Stimulated activated CD4-positive, alpha-beta T cell treated with anti-CD3 and anti-CD28 coated beads, TNF-alpha, amount 100 ng/mL, for 1 hour (primary cell): ENCODE data around the gene RRP1B.
"Not testable (repeated sequence)": the region's sequence is repeated elsewhere in the genome, so short reads cannot be mapped to it uniquely, and the experiment has no call there.

Experiments used
- DNase-seq, 3 donors: peaks; one replicate each; pipeline ENCODE4 v3.0.0-alpha.2; 2020; ENCODE audit warnings: low read depth in 3 of 3, low spot score in 1 of 3

Gene RRP1B

DNA sequence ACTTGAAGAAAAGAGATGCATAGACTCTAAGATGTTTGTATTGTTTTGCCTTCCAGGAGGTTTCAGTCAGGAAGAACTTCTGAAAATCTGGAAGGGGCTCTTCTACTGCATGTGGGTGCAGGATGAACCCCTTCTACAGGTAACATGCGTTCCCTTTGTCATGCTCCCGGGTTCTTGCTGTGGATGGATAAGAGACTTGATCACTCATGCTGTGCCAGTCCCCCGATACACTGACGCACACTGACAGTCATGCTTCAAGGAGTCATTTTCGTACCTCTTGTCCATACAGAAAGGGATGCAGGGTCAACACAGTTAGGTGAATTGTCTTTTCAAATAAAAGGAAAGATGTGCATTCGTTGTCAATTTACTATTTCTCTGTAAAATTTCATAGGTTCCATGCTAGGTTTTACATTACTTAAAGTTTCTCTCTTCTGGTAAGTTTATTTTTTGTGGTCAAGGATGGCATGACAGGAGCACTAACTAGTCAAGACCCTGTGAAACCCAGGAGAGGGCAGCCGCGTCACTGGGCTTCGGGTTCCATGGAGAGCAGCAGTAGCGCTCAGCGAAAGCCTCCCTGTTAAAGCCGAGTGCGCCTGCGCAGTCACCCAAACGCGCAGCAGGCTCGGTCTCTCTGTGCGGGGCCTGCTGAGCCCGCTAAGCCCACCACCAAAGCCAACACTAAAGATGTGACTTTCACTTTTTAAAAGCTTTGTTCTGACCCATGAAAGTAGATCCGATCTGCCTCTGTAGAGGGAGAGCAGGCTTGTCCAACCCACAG, 10.7 kb downstream of the RRP1B start:
- DNase-seq, result no peak

- DNase-seq, result no peak
Observed at GRCh38 chr21:43675871-43676270, 16.5 kb downstream of the RRP1B start.

- DNase-seq, result no peak
Observed at GRCh38 chr21:43676391-43676790, 17.0 kb downstream of the RRP1B start.

DNA sequence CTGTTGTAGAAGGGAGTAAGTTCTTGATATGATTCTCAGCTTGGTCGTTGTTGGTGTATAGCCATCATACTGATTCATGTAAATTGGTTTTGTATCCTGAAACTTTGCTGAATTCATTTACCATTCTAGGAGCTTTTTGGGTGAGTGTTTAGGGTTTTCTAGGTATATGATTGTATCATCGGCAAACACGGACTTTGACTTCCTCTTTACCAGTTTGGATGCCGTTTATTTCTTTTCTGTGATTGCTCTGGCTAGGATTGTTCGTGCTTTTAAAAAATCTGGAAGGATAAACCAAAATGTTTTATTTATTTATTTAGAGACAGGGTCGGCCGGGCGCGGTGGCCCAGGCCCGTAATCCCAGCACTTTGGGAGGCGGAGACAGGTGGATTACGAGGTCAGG, 20.6 kb downstream of the RRP1B start:
- DNase-seq, result no peak

DNA sequence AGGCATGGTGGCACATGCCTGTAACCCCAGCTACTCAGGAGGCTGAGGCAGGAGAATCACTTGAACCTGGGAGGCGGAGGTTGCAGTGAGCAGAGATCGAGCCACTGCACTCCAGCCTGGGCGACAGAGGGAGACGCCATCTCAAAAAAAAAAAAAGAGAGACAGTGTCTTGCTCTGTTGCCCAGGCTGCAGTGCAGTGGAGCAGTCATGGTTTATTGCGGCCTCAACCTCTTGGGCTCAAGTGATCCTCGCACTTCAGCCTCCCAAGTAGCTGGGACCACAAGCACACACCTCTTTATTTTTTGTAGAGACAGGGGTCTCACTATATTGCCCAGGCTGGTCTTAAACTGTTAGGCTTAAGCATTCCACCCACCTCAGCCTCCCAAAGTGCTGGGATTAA, 21.1 kb downstream of the RRP1B start:
- not testable (repeated sequence) for DNase-seq

DNA sequence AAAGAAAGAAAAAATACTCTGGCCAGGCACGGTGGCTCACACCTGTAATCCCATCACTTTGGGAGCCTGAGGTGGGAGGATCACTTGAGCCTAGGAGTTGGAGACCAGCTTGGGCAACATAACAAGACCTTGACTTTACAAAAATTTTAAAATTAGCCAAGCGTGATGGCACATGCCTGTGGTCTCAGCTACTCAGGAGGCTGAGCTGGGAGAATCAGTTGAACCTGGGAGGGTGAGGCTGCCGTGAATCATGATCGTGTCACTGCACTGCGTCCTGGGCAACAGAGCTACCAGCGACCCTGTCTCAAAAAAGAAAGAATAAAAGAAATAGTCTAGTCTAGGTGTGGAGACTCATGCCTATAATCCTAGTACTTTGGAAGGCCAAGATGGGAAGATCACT, 22.3 kb downstream of the RRP1B start:
- no peak for DNase-seq

GRCh38 chr21:43684424-43684823, 25.1 kb downstream of the RRP1B start:
- no peak for DNase-seq

- no peak for DNase-seq
Observed at GRCh38 chr21:43686811-43687565, 27.6 kb downstream of the RRP1B start.

DNA sequence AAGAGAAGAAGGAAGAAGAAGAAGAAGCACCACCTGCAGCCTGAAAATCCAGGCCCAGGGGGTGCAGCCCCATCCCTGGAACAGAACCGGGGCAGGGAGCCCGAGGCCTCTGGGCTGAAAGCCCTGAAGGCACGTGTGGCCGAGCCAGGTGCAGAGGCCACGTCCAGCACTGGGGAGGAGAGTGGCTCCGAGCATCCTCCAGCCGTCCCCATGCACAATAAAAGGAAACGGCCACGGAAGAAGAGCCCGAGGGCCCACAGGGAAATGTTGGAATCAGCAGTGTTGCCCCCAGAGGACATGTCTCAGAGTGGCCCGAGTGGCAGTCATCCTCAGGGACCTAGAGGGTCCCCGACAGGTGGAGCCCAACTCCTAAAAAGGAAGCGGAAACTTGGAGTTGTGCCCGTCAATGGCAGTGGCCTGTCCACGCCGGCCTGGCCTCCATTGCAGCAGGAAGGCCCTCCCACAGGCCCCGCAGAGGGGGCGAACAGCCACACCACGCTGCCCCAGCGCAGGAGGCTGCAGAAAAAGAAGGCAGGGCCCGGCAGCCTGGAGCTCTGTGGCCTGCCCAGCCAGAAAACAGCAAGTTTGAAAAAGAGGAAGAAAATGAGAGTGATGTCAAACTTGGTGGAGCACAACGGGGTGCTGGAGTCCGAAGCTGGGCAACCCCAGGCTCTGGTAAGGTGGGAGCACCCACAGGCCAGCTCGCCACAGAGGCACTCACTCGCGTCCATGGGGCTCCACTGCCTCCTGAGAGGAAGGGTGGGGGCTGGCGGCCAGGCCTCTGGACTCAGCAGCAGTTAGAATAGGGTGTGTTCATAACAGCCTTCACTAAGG, 28.4 kb downstream of the RRP1B start:
- no peak for DNase-seq

DNA sequence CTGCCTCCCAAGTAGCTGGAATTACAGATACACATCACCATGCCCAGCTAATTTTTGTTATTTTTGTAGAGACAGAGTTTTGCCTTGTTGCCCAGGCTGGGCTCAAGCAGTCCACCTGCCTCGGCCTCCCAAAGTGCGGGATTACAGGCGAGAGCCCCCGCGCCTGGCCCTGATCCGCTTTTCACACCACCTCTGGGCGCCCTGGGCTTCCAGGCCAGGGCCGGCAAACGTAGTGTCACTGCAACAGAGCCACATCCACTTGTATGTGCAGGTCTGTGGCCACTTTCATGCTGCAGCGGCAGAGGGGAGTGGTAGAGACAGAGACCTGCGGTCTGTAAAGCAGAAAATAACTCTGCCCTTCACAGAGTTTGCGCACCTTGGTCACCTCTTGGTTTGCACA, 29.5 kb downstream of the RRP1B start:
- no peak for DNase-seq

GRCh38 chr21:43689556-43690337, 30.4 kb downstream of the RRP1B start:
- no peak for DNase-seq

- DNase-seq, result no peak
Observed at GRCh38 chr21:43690346-43690745, 31.0 kb downstream of the RRP1B start.

GRCh38 chr21:43691086-43691795, 31.9 kb downstream of the RRP1B start:
- DNase-seq, result no peak

GRCh38 chr21:43691801-43692200, 32.4 kb downstream of the RRP1B start:
- DNase-seq, result no peak

- DNase-seq, result no peak
Observed at GRCh38 chr21:43692949-43693348, 33.6 kb downstream of the RRP1B start.

DNA sequence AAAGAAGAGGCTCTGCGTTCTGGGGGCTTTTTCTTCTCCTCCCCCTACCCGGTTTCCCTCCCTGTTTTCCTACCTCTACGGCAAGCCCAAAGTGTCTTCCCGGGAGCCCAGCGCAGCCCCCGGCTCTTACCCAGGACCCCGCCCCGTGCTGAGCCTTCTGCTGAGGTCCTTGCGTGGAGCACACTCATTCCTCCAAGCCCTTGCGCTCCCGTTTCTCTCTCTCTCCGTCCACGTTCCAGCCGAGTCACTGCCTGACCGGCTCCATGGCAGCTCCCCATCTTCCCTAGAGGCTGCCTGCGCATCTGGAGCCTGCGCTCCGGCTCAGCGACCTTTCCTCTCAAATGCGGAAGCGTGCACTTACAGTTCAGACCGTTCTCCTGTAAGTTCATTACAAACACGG, 34.6 kb downstream of the RRP1B start:
- DNase-seq, result no peak

- DNase-seq, result no peak
Observed at GRCh38 chr21:43694437-43695079, 35.2 kb downstream of the RRP1B start.

DNA sequence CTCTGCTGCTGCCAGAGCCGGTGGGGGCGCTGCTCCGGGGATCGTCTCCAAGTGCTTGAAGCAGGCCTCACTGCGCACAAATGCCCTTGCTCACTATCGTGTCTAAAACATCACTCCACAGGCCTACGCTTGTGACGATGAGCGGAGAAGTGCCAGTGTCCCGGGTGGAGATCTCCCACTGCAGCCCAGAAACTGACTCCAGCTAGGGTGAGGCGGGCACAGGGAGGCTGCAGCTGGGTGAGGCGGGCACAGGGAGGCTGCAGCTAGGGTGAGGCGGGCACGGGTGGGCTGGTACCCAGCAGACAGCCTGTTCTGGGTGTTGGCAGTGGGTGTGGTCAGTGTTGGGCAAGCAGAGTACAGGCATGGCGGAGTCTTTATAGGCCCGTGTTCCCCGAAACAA, 36.9 kb downstream of the RRP1B start:
- no peak for DNase-seq

DNA sequence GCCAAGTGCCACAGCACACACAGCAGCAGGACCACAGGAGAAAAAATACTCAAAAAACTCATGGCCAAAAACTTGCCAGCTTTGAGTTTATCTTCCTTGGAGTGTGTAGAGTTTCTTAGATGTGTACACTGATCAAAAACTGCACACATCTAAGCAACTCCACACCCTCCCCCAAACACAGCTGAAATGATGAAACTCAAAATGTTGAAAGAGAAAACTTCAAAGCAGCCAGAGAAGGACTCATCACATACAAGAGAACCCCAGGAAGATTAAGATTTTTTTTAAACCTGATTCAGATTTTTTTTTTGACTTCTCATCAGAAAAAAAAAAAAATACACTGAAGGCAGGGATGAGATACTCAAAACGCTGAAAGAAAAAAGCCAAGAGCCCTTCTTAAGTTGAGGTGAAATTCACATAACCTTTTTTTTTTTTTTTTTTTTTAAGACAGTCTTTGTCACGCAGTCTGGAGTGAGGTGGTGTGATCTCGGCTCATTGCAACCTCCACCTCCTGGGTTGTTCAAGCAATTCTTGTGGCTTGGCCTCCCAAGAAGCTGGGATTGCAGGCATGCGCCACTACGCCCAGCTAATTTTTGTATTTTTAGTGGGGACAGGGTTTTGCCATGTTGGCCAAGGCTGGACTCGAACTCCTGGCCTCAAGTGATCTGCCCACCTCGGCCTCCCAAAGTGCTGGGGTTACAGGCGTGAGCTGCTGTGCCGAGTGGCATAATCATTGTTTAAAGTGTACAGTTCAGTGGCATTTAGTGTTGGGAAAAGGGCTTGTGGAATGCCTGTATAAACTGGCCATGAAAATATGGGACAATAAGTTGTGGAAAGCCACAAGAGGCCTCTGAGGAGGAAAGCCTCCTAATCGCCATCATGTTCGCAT, 38.6 kb downstream of the RRP1B start:
- no peak for DNase-seq
